Lower lobe of right lung (tissue), 2 donors: ENCODE results near the gene NAT16. TPM values are rescaled to one million over a fixed set of nuclear protein-coding genes. Genes with fewer than 3 reads are reported as not detected.
"Not testable (repeated sequence)": the region's sequence is repeated elsewhere in the genome, so short reads cannot be mapped to it uniquely, and the experiment has no call there.

Experiments used
- ATAC-seq, 2 donors: fragments of 200-7000 bp; cut with Tn5 transposase; one replicate each; pipeline ENCODE4 v1.9.1; 2020 to 2022; ENCODE audit warnings: mild to moderate bottlenecking in 2 of 2, moderate library complexity in 2 of 2
- DNase-seq: peaks from one replicate; pipeline ENCODE4 v3.0.0-alpha.2; 2020
- H3K27ac ChIP-seq: fragments of 200-600 bp; one replicate; pipeline ENCODE4 v1.8.0; 2022
- H3K27me3 ChIP-seq: fragments of 200-600 bp; one replicate; pipeline ENCODE4 v1.8.0; 2022; ENCODE audit warnings: low read depth
- H3K36me3 ChIP-seq: fragments of 200-600 bp; one replicate; pipeline ENCODE4 v1.8.0; 2022; ENCODE audit warnings: mild to moderate bottlenecking
- H3K4me1 ChIP-seq: fragments of 200-600 bp; one replicate; pipeline ENCODE4 v1.8.0; 2022
- H3K4me3 ChIP-seq: fragments of 200-600 bp; one replicate; pipeline ENCODE4 v1.8.0; 2022; ENCODE audit warnings: mild to moderate bottlenecking
- H3K9me3 ChIP-seq: fragments of 200-600 bp; one replicate; pipeline ENCODE4 v1.8.0; 2022
- CTCF ChIP-seq: fragments of 200-600 bp; IDR thresholded peaks from one replicate; pipeline ENCODE4 v1.8.0; 2022; ENCODE audit warnings: antibody characterized with exemption, mild to moderate bottlenecking
- intact Hi-C: fragments of 100-400 bp; cut with DNase I; formaldehyde crosslinking; loops from one replicate; pipeline ENCODE4 v1.11.0; 2022
- total RNA-seq: library from RNA; stranded (reverse); fragmentation: NEBNext Ultra II Directional; extraction: Animal tissue kit (Norgen Biotek cat#: 25700); gene quantifications from one replicate; pipeline ENCODE4 v1.2.1, GENCODE V29; 2021
- donor health status: DM: no; HTN: yes; CAD: no; lungs with severe emphysema.

NAT16 gene
- total RNA-seq, 1 donor from 2014 or later: not detected

GRCh38 chr7:101138213-101138870, 41.8 kb downstream of the NAT16 start:
- Histone ChIP-seq H3K36me3 (peaks cover 6% of the 10 kb centered on the region), H3K4me1 (peaks cover 14% of the 10 kb centered on the region), H3K27me3 (peaks cover 4% of the 10 kb centered on the region), H3K9me3 (no peaks in the 10 kb centered on the region), H3K27ac (peak overlapping the region; percentile 56), H3K4me3 (peak overlapping the region; percentile 19)
- TF ChIP-seq CTCF: peak; percentile 82
- DNase-seq: peak; percentile 70
- ATAC-seq: peak; percentile 90
- intact Hi-C loops: loop anchor here (5.0 kb wide), 1 partner anchor 41 kb away; no protein-coding TSS in a partner anchor

- no peak for DNase-seq
- Histone ChIP-seq H3K4me1 (peaks cover 14% of the 10 kb centered on the region), H3K9me3 (no peaks in the 10 kb centered on the region), H3K36me3 (peaks cover 6% of the 10 kb centered on the region), H3K27ac (peak overlapping the region; percentile 56), H3K4me3 (no peak overlapping the region), H3K27me3 (peaks cover 3% of the 10 kb centered on the region)
- ATAC-seq: peak; percentile 5 to 17
- intact Hi-C loops: loop anchor here (5.0 kb wide), 1 partner anchor 40 kb away; no protein-coding TSS in a partner anchor
- no peak for TF ChIP-seq CTCF
These were observed 42.4 kb downstream of the NAT16 start for GRCh38 chr7:101137651-101138212.

- ATAC-seq (no peak), DNase-seq (no peak)
- Histone ChIP-seq H3K9me3 (no peaks in the 10 kb centered on the region), H3K27ac (no peak overlapping the region), H3K4me1 (peaks cover 14% of the 10 kb centered on the region), H3K36me3 (peaks cover 21% of the 10 kb centered on the region), H3K4me3 (no peak overlapping the region), H3K27me3 (no peaks in the 10 kb centered on the region)
- intact Hi-C loops: no loop called here
- no peak for TF ChIP-seq CTCF
These were observed 45.6 kb downstream of the NAT16 start for GRCh38 chr7:101134399-101134980.

- no peak for TF ChIP-seq CTCF
- peaks cover 13% of the 10 kb centered on the region for H3K4me1 ChIP-seq
- no peak for ATAC-seq
- H3K27ac ChIP-seq: no peak overlapping the region
- DNase-seq: no peak
- no peaks in the 10 kb centered on the region for H3K27me3 ChIP-seq
- no peaks in the 10 kb centered on the region for H3K9me3 ChIP-seq
- intact Hi-C loops: no loop called here
- peaks cover 21% of the 10 kb centered on the region for H3K36me3 ChIP-seq
- no peak overlapping the region for H3K4me3 ChIP-seq
These were observed 46.3 kb downstream of the NAT16 start for GRCh38 chr7:101133621-101134398.

GRCh38 chr7:101132626-101133600, 47.2 kb downstream of the NAT16 start:
- DNase-seq, H3K27ac ChIP-seq, intact Hi-C loops, H3K9me3 ChIP-seq, H3K27me3 ChIP-seq, ATAC-seq, H3K4me3 ChIP-seq: not testable (repeated sequence)
- peaks cover 14% of the 10 kb centered on the region for H3K4me1 ChIP-seq
- H3K36me3 ChIP-seq: peaks cover 21% of the 10 kb centered on the region
